ENCODE measurements around the gene TMEM106A.

DNA sequence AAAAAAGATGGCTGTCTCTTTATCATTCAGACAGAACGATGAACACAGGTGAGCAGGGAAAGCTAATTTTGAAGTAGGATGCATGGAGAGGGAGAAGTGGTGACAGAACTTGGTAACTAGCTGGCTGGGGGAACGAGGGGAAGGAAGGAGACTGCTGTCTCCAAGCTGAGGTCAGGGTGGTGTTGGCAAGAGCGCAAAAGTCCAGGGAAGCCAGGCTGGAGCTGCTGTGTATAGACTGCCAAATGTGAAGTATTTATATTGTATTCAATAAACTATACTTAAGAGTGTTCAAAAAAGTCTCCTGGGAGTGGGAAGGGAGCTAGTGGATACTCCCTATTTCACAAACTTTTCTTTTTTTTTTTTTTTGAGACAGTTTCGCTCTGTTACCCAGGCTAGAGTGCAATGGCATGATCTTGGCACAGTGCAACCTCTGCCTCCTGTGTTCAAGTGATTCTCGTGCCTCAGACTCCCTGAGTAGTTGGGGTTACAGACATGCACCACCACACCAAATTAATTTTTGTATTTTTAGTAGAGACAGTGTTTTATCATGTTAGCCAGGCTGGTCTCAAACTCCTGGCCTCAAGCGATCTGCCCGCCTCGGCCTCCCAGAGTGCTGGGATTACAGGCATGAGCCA is 8.2 kb downstream of the TMEM106A start:
- TF ChIP-seq CREB1 (IDR thresholded peaks at IDR 0.05) (no peak), CREB1 (CRISPR knock-in tag; IDR thresholded peaks at IDR 0.05) (no peak), JUNB (CRISPR knock-in tag; conservative IDR thresholded peaks at IDR 0.05) (no peak), CEBPB (tag; IDR thresholded peaks at IDR 0.05) (no peak), ZNF12 (CRISPR knock-in tag; IDR thresholded peaks at IDR 0.05) (no peak)
- TF ChIP-seq, protein P1, sequence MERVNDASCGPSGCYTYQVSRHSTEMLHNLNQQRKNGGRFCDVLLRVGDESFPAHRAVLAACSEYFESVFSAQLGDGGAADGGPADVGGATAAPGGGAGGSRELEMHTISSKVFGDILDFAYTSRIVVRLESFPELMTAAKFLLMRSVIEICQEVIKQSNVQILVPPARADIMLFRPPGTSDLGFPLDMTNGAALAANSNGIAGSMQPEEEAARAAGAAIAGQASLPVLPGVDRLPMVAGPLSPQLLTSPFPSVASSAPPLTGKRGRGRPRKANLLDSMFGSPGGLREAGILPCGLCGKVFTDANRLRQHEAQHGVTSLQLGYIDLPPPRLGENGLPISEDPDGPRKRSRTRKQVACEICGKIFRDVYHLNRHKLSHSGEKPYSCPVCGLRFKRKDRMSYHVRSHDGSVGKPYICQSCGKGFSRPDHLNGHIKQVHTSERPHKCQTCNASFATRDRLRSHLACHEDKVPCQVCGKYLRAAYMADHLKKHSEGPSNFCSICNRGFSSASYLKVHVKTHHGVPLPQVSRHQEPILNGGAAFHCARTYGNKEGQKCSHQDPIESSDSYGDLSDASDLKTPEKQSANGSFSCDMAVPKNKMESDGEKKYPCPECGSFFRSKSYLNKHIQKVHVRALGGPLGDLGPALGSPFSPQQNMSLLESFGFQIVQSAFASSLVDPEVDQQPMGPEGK (CRISPR knock-in tag; IDR thresholded peaks at IDR 0.05; ENCODE audit: borderline replicate concordance): no peak
- TF ChIP-seq, protein P2, sequence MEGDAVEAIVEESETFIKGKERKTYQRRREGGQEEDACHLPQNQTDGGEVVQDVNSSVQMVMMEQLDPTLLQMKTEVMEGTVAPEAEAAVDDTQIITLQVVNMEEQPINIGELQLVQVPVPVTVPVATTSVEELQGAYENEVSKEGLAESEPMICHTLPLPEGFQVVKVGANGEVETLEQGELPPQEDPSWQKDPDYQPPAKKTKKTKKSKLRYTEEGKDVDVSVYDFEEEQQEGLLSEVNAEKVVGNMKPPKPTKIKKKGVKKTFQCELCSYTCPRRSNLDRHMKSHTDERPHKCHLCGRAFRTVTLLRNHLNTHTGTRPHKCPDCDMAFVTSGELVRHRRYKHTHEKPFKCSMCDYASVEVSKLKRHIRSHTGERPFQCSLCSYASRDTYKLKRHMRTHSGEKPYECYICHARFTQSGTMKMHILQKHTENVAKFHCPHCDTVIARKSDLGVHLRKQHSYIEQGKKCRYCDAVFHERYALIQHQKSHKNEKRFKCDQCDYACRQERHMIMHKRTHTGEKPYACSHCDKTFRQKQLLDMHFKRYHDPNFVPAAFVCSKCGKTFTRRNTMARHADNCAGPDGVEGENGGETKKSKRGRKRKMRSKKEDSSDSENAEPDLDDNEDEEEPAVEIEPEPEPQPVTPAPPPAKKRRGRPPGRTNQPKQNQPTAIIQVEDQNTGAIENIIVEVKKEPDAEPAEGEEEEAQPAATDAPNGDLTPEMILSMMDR (IDR thresholded peaks at IDR 0.05 in 2 of 3, conservative IDR thresholded peaks at IDR 0.05 in 1 of 3; ENCODE audit: insufficient read depth in 2 of 3, low read depth in 1 of 3, low read length in 3 of 3): no peak
- TF ChIP-seq, protein P3, sequence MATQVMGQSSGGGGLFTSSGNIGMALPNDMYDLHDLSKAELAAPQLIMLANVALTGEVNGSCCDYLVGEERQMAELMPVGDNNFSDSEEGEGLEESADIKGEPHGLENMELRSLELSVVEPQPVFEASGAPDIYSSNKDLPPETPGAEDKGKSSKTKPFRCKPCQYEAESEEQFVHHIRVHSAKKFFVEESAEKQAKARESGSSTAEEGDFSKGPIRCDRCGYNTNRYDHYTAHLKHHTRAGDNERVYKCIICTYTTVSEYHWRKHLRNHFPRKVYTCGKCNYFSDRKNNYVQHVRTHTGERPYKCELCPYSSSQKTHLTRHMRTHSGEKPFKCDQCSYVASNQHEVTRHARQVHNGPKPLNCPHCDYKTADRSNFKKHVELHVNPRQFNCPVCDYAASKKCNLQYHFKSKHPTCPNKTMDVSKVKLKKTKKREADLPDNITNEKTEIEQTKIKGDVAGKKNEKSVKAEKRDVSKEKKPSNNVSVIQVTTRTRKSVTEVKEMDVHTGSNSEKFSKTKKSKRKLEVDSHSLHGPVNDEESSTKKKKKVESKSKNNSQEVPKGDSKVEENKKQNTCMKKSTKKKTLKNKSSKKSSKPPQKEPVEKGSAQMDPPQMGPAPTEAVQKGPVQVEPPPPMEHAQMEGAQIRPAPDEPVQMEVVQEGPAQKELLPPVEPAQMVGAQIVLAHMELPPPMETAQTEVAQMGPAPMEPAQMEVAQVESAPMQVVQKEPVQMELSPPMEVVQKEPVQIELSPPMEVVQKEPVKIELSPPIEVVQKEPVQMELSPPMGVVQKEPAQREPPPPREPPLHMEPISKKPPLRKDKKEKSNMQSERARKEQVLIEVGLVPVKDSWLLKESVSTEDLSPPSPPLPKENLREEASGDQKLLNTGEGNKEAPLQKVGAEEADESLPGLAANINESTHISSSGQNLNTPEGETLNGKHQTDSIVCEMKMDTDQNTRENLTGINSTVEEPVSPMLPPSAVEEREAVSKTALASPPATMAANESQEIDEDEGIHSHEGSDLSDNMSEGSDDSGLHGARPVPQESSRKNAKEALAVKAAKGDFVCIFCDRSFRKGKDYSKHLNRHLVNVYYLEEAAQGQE (IDR thresholded peaks at IDR 0.05; ENCODE audit: borderline replicate concordance): no peak
- TF ChIP-seq, protein P3 (CRISPR knock-in tag; IDR thresholded peaks at IDR 0.05; ENCODE audit: low read depth): no peak
- TF ChIP-seq, protein P4, sequence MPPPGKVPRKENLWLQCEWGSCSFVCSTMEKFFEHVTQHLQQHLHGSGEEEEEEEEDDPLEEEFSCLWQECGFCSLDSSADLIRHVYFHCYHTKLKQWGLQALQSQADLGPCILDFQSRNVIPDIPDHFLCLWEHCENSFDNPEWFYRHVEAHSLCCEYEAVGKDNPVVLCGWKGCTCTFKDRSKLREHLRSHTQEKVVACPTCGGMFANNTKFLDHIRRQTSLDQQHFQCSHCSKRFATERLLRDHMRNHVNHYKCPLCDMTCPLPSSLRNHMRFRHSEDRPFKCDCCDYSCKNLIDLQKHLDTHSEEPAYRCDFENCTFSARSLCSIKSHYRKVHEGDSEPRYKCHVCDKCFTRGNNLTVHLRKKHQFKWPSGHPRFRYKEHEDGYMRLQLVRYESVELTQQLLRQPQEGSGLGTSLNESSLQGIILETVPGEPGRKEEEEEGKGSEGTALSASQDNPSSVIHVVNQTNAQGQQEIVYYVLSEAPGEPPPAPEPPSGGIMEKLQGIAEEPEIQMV (tag; conservative IDR thresholded peaks at IDR 0.05; ENCODE audit: low read depth): no peak

Data from K562 (cell line).